K562 (cell line): ENCODE measurements around the gene NDST4. TPM values are rescaled to one million over a fixed set of nuclear protein-coding genes. Genes with fewer than 3 reads are reported as not detected.

ENCODE experiments used
- ATAC-seq: fragments of 200-7000 bp; cut with Tn5 transposase; 3 replicates; pipeline ENCODE4 v1.9.1; 2020; ENCODE audit warnings: moderate library complexity
- BruUV-seq: library from RNA; stranded (reverse); fragments of 400-500 nt; replicated peaks from 2 replicates; lab custom pipeline; 2021; lab: Mats Ljungman, UMichigan
- CTCF ChIA-PET: fragments of 300-600 bp; formaldehyde crosslinking; extraction: SDS; loops from one replicate; lab custom pipeline; 2021; ENCODE audit warnings: low intra/inter-chr PET ratio; lab: Yijun Ruan, JAX
- POLR2A ChIA-PET: fragments of 300-600, 350-650 bp; sonication (Branson Sonifier 250); formaldehyde crosslinking; extraction: SDS; loops from one replicate; lab custom pipeline; 2021; ENCODE audit warnings: antibody characterized with exemption, inconsistent platforms; lab: Yijun Ruan, JAX
- DNase-seq, 4 experiments: peaks; one replicate each; pipeline versions ENCODE4 v3.0.0 to v3.0.0-alpha.2; 2011 to 2018; ENCODE audit warnings: low spot score in 3 of 4, mixed read lengths in 3 of 4; ENCODE audit errors: extremely low read depth in 1 of 4
- FAIRE-seq: peaks from 2 replicates; lab custom pipeline; 2011; peaks lifted over from hg19 to GRCh38; lab: Jason Lieb, UNC
- H2AFZ ChIP-seq: 2 replicates; pipeline ENCODE4 v1.6.0; 2011; ENCODE audit warnings: low read depth, low read length, control low read depth, inconsistent platforms
- H3K27ac ChIP-seq: fragments of 200-600 bp; 3 replicates; pipeline ENCODE4 v1.8.0; 2011; ENCODE audit warnings: low read depth, mild to moderate bottlenecking, control low read depth, inconsistent platforms, low read length, moderate library complexity, mixed read lengths; ENCODE audit errors: extremely low read depth
- H3K27me3 ChIP-seq, 2 experiments: fragments of 300-600 bp in 1 of 2; 2 replicates in 1 of 2; 3 replicates in 1 of 2; pipeline versions ENCODE4 v1.6.0 to v1.8.0; 2011; ENCODE audit warnings: inconsistent platforms in 2 of 2, low read length in 2 of 2, mild to moderate bottlenecking in 1 of 2, mixed read lengths in 1 of 2, moderate library complexity in 1 of 2; ENCODE audit not compliant: control insufficient read depth in 2 of 2, insufficient read depth in 2 of 2
- H3K36me3 ChIP-seq: fragments of 300-600 bp; 3 replicates; pipeline ENCODE4 v1.8.0; 2011; ENCODE audit warnings: mild to moderate bottlenecking, low read length, inconsistent platforms; ENCODE audit not compliant: control insufficient read depth, insufficient read depth
- H3K4me1 ChIP-seq, 2 experiments: fragments of 200-600 bp in 1 of 2; replicated peaks in 1 of 2; 2 replicates in 1 of 2; 3 replicates in 1 of 2; pipeline versions ENCODE4 v1.5.1 to v1.8.0; 2011; ENCODE audit warnings: inconsistent platforms in 2 of 2, low read length in 2 of 2, mild to moderate bottlenecking in 1 of 2, mixed read lengths in 1 of 2, moderate library complexity in 1 of 2; ENCODE audit not compliant: control insufficient read depth in 2 of 2, insufficient read depth in 2 of 2
- H3K4me2 ChIP-seq: 2 replicates; pipeline ENCODE4 v1.6.1; 2011; ENCODE audit warnings: low read length, control low read depth, inconsistent platforms, mixed read lengths; ENCODE audit not compliant: insufficient read depth
- H3K4me3 ChIP-seq: fragments of 200-600 bp; sonication (generic), shearing (Covaris generic); 2 replicates; pipeline ENCODE4 v1.5.1; 2016; ENCODE audit warnings: control low read depth, inconsistent platforms
- H3K79me2 ChIP-seq: fragments of 200-600 bp; 3 replicates; pipeline ENCODE4 v1.8.0; 2011; ENCODE audit warnings: low read length, inconsistent platforms; ENCODE audit not compliant: control insufficient read depth, insufficient read depth
- H3K9ac ChIP-seq, 2 experiments: 2 replicates each; pipeline versions ENCODE4 v1.6.0 to v1.6.1; 2011; ENCODE audit warnings: low read depth in 2 of 2, low read length in 2 of 2, control low read depth in 1 of 2, inconsistent platforms in 1 of 2, mild to moderate bottlenecking in 1 of 2, mixed read lengths in 1 of 2; ENCODE audit not compliant: insufficient read depth in 1 of 2
- H3K9me1 ChIP-seq: one replicate; pipeline ENCODE4 v1.6.0; 2011; ENCODE audit warnings: inconsistent platforms, mild to moderate bottlenecking, low read length, moderate library complexity; ENCODE audit not compliant: control insufficient read depth, insufficient read depth
- H3K9me3 ChIP-seq: replicated peaks from 2 replicates; pipeline ENCODE4 v1.5.1; 2011; ENCODE audit warnings: low read depth, low read length, inconsistent platforms; ENCODE audit not compliant: control insufficient read depth, insufficient read depth
- H4K20me1 ChIP-seq: replicated peaks from 2 replicates; pipeline ENCODE4 v1.6.1; 2011; ENCODE audit warnings: low read length, inconsistent platforms, mixed read lengths; ENCODE audit not compliant: control insufficient read depth, insufficient read depth
- CAMTA2 ChIP-seq: fragments of 250-450 bp; sonication (Bioruptor Pico); conservative IDR thresholded peaks from 2 replicates; pipeline ENCODE4 v1.5.1; 2022
- CBX3 ChIP-seq, 2 experiments: IDR thresholded peaks; 1 replicate in 1 of 2; 2 replicates in 1 of 2; pipeline ENCODE4 v1.6.1; 2012; ENCODE audit warnings: inconsistent platforms in 2 of 2, low read length in 2 of 2, borderline replicate concordance in 1 of 2, control low read depth in 1 of 2
- HDAC1 ChIP-seq, 2 experiments: fragments of 450-650 bp; IDR thresholded peaks; 2 replicates each; pipeline ENCODE4 v1.6.1; 2016 to 2017; ENCODE audit warnings: inconsistent platforms in 1 of 2, mild to moderate bottlenecking in 1 of 2, moderate library complexity in 1 of 2
- HNRNPLL ChIP-seq: fragments of 200-400 bp; formaldehyde crosslinking; IDR thresholded peaks from 2 replicates; pipeline ENCODE4 v1.6.1; 2017; ENCODE audit warnings: low read length, low read depth, mild to moderate bottlenecking; ENCODE audit not compliant: poor library complexity, severe bottlenecking
- NR4A1 ChIP-seq, 2 experiments: fragments of 250-450 bp in 1 of 2; fragments of 450-650 bp in 1 of 2; sonication (Bioruptor Pico) in 1 of 2; IDR thresholded peaks; 2 replicates each; pipeline versions ENCODE4 v1.4.0 to v1.6.1; 2016 to 2020; ENCODE audit warnings: mild to moderate bottlenecking in 2 of 2, missing compliant biosample characterization in 1 of 2, missing genetic modification characterization in 1 of 2, moderate library complexity in 1 of 2
- PHB ChIP-seq: fragments of 250-450 bp; sonication (Bioruptor Pico); IDR thresholded peaks from 2 replicates; pipeline ENCODE4 v1.5.0; 2021
- PHTF2 ChIP-seq: fragments of 250-450 bp; sonication (Bioruptor Pico); IDR thresholded peaks from 2 replicates; pipeline ENCODE4 v1.5.0; 2021; ENCODE audit warnings: mild to moderate bottlenecking
- SUPT5H ChIP-seq: fragments of 450-650 bp; IDR thresholded peaks from 2 replicates; pipeline ENCODE4 v1.6.1; 2016
- XRCC3 ChIP-seq: fragments of 450-650 bp; IDR thresholded peaks from 2 replicates; pipeline ENCODE4 v1.6.1; 2017; ENCODE audit warnings: mild to moderate bottlenecking, moderate library complexity
- ZNF133 ChIP-seq: fragments of 250-450 bp; sonication (Bioruptor Pico); IDR thresholded peaks from 2 replicates; pipeline ENCODE4 v1.4.0; 2020; ENCODE audit warnings: mild to moderate bottlenecking
- ZNF311 ChIP-seq: fragments of 250-450 bp; sonication (Bioruptor Pico); IDR thresholded peaks from 2 replicates; pipeline ENCODE4 v1.4.0; 2020; ENCODE audit warnings: mild to moderate bottlenecking, moderate library complexity
- ZNF668 ChIP-seq: fragments of 250-450 bp; sonication (Bioruptor Pico); IDR thresholded peaks from 2 replicates; pipeline ENCODE4 v1.8.0; 2022; ENCODE audit warnings: mild to moderate bottlenecking, inconsistent platforms
- ZNF785 ChIP-seq: fragments of 250-450 bp; sonication (Bioruptor Pico); IDR thresholded peaks from 2 replicates; pipeline ENCODE4 v1.4.0; 2020; ENCODE audit warnings: mild to moderate bottlenecking
- in situ Hi-C: fragments of 300-500 bp; cut with MboI; formaldehyde crosslinking; loops from 4 replicates; pipeline ENCODE4 v1.15.0; 2018; ENCODE audit warnings: inconsistent platforms, mixed read lengths
- intact Hi-C: fragments of 100-400 bp; cut with micrococcal nuclease; formaldehyde crosslinking; loops from 2 replicates; pipeline ENCODE4 v1.14.2; 2022
- polyA plus RNA-seq, 8 experiments: library from polyadenylated mRNA; depleted of rRNA in 4 of 8; stranded (reverse) in 5 of 8; unstranded in 3 of 8; fragments of >200 nt; fragmentation: Nextera tagmentation in 2 of 8; fragmentation: Illumina TruSeq in 1 of 8; extraction: Ambion mirVana in 2 of 8; extraction: Trizol in 1 of 8; gene quantifications; 2 replicates each; pipeline versions ENCODE4 v1.2.1 to v1.2.3, GENCODE V29; 2011 to 2014; ENCODE audit warnings: inconsistent platforms in 1 of 8, missing spikeins in 1 of 8
- total RNA-seq, 7 experiments: library from RNA; depleted of rRNA in 6 of 7; stranded (reverse); fragments of >200 nt in 6 of 7; fragmentation: Illumina TruSeq in 2 of 7; extraction: Trizol in 2 of 7; gene quantifications; 2 replicates each; pipeline versions ENCODE4 v1.2.1 to v1.2.3, GENCODE V29; 2011 to 2021; ENCODE audit warnings: low replicate concordance in 1 of 7
- TF ChIP-seq, protein P1 (sequence below): fragments of 250-450 bp; sonication (Bioruptor Pico); IDR thresholded peaks from 2 replicates; pipeline ENCODE4 v1.8.0; 2021; ENCODE audit warnings: borderline replicate concordance, mild to moderate bottlenecking, moderate library complexity; ENCODE audit not compliant: poor library complexity, severe bottlenecking
- TF ChIP-seq, protein P2 (sequence below): sonication (generic); formaldehyde crosslinking; IDR thresholded peaks from 2 replicates; pipeline ENCODE4 v1.8.1; 2023; ENCODE audit warnings: mild to moderate bottlenecking, missing genetic modification reagents
- TF ChIP-seq, protein P3 (sequence below): fragments of 450-650 bp; formaldehyde crosslinking; IDR thresholded peaks from 2 replicates; pipeline ENCODE4 v1.4.0; 2022; ENCODE audit warnings: missing genetic modification characterization

Gene NDST4
- total and polyA plus RNA-seq, 9 of the 15 experiments (the other 6 are each of a cell fraction or from before 2014, with no cell fraction given) = not detected

DNA sequence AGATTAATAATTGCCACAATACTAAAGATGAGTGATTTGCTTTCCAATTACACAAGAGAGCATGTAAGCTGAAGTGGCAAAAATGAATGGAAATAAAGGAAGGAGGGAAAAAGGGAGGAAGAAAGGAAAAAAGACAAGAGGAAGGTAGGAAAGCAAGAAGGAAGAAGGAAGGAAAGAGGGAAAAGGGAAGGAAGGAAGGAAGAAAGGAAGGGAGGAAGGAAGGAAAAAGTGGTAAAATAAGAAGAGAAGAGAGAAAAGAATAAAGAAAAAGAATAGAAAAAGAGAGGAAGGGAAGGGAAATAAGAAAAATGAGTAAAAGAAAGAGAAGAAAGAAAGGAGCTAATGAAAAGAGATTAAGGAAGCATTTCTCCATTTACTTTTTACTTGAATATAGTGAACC, 4.6 kb downstream of the NDST4 start (continued):
- TF ChIP-seq SUPT5H (no peak), HDAC1 (IDR thresholded peaks at IDR 0.05) (no peak), PHB (CRISPR knock-in tag) (no peak), ZNF133 (CRISPR knock-in tag) (no peak)
- TF ChIP-seq, protein P1, sequence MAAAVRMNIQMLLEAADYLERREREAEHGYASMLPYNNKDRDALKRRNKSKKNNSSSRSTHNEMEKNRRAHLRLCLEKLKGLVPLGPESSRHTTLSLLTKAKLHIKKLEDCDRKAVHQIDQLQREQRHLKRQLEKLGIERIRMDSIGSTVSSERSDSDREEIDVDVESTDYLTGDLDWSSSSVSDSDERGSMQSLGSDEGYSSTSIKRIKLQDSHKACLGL = no peak

DNA sequence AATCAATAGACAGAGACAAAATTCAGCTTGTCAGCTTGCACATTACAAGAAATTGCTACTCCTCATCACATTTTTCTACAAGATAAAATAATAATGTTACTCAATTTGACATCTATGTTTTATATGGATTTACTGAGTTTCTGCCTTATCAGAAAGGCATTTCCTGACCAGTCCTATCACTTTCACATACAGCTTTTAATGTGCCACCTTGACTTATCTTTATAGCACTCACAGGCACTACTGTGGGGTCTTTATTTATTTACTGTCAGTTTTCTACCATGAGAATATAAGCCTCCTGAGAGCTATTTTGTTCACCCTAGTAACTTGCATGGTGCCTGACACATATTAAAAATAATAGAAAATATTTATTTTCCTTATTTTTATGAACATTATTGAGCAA, 6.0 kb downstream of the NDST4 start:
- Histone ChIP-seq H3K9me1 (no peaks in the 10 kb centered on the region), H4K20me1 (no peaks in the 10 kb centered on the region), H3K27ac (no peak overlapping the region), H3K27me3 (no peaks in the 10 kb centered on the region), H2AFZ (no peak overlapping the region), H3K4me2 (no peak overlapping the region), H3K79me2 (no peaks in the 10 kb centered on the region), H3K4me3 (no peak overlapping the region), H3K9me3 (no peaks in the 10 kb centered on the region), H3K36me3 (no peaks in the 10 kb centered on the region), H3K4me1 (no peaks in the 10 kb centered on the region), H3K9ac (no peak overlapping the region)
- ATAC-seq (no peak), DNase-seq (no peak), FAIRE-seq (no peak)
- in situ Hi-C loops (no loop called here), intact Hi-C loops (no loop called here)
- no TSS peak for BruUV-seq
- ChIA-PET POLR2A (no interaction called here), CTCF (no interaction called here)
- no peak for TF ChIP-seq ZNF785 (CRISPR knock-in tag)
- no peak for TF ChIP-seq NR4A1 (CRISPR knock-in tag; IDR thresholded peaks at IDR 0.05)
- TF ChIP-seq NR4A1 (tag; IDR thresholded peaks at IDR 0.05) = no peak
- no peak for TF ChIP-seq ZNF668 (CRISPR knock-in tag)
- no peak for TF ChIP-seq ZNF311
- no peak for TF ChIP-seq HNRNPLL
- no peak for TF ChIP-seq XRCC3
- no peak for TF ChIP-seq CBX3 (IDR thresholded peaks at IDR 0.05; ENCODE audit: borderline replicate concordance in 1 of 2, low read length in 2 of 2)
- TF ChIP-seq PHTF2 = no peak
- TF ChIP-seq, protein P2, sequence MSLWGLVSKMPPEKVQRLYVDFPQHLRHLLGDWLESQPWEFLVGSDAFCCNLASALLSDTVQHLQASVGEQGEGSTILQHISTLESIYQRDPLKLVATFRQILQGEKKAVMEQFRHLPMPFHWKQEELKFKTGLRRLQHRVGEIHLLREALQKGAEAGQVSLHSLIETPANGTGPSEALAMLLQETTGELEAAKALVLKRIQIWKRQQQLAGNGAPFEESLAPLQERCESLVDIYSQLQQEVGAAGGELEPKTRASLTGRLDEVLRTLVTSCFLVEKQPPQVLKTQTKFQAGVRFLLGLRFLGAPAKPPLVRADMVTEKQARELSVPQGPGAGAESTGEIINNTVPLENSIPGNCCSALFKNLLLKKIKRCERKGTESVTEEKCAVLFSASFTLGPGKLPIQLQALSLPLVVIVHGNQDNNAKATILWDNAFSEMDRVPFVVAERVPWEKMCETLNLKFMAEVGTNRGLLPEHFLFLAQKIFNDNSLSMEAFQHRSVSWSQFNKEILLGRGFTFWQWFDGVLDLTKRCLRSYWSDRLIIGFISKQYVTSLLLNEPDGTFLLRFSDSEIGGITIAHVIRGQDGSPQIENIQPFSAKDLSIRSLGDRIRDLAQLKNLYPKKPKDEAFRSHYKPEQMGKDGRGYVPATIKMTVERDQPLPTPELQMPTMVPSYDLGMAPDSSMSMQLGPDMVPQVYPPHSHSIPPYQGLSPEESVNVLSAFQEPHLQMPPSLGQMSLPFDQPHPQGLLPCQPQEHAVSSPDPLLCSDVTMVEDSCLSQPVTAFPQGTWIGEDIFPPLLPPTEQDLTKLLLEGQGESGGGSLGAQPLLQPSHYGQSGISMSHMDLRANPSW (CRISPR knock-in tag) = no peak
- TF ChIP-seq CAMTA2 = no peak
- TF ChIP-seq, protein P3, sequence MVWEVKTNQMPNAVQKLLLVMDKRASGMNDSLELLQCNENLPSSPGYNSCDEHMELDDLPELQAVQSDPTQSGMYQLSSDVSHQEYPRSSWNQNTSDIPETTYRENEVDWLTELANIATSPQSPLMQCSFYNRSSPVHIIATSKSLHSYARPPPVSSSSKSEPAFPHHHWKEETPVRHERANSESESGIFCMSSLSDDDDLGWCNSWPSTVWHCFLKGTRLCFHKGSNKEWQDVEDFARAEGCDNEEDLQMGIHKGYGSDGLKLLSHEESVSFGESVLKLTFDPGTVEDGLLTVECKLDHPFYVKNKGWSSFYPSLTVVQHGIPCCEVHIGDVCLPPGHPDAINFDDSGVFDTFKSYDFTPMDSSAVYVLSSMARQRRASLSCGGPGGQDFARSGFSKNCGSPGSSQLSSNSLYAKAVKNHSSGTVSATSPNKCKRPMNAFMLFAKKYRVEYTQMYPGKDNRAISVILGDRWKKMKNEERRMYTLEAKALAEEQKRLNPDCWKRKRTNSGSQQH = no peak
